HG02840 (cell line): ENCODE results near the gene PARVG.
"Not testable (repeated sequence)": the region's sequence is repeated elsewhere in the genome, so short reads cannot be mapped to it uniquely, and the experiment has no call there.

Source experiments
- ATAC-seq: cut with Tn5 transposase; IDR thresholded peaks from one replicate; pipeline ENCODE4 v1.9.1; 2021; ENCODE audit warnings: mild to moderate bottlenecking, moderate library complexity, moderate number of reproducible peaks; ENCODE audit not compliant: unreplicated experiment, low FRiP score

Gene PARVG

GRCh38 chr22:44229809-44230208, 49.1 kb downstream of the PARVG start:
- no peak for ATAC-seq

- no peak for ATAC-seq
Observed at GRCh38 chr22:44231233-44231632, 50.5 kb downstream of the PARVG start.

- not testable (repeated sequence) for ATAC-seq
Observed at GRCh38 chr22:44234372-44234771, 53.6 kb downstream of the PARVG start.

- no peak for ATAC-seq
Observed at GRCh38 chr22:44237290-44237689, 56.6 kb downstream of the PARVG start.

- ATAC-seq = not testable (repeated sequence)
Observed at GRCh38 chr22:44241121-44241520, 60.4 kb downstream of the PARVG start.

- no peak for ATAC-seq
Observed at GRCh38 chr22:44242946-44243724, 62.4 kb downstream of the PARVG start.

GRCh38 chr22:44243761-44244160, 63.0 kb downstream of the PARVG start:
- ATAC-seq = no peak

- no peak for ATAC-seq
Observed at GRCh38 chr22:44244265-44244822, 63.6 kb downstream of the PARVG start.

GRCh38 chr22:44245438-44245837, 64.7 kb downstream of the PARVG start:
- ATAC-seq = no peak

GRCh38 chr22:44245867-44246266, 65.1 kb downstream of the PARVG start:
- no peak for ATAC-seq

- ATAC-seq = no peak
Observed at GRCh38 chr22:44246615-44247326, 66.0 kb downstream of the PARVG start.

GRCh38 chr22:44247346-44247745, 66.6 kb downstream of the PARVG start:
- ATAC-seq = no peak

- ATAC-seq = no peak
Observed at GRCh38 chr22:44247923-44248892, 67.5 kb downstream of the PARVG start.

GRCh38 chr22:44248926-44249325, 68.2 kb downstream of the PARVG start:
- ATAC-seq = no peak

- no peak for ATAC-seq
Observed at GRCh38 chr22:44249376-44250147, 68.8 kb downstream of the PARVG start.

- ATAC-seq = no peak
Observed at GRCh38 chr22:44254811-44255210, 74.1 kb downstream of the PARVG start.

GRCh38 chr22:44256085-44256484, 75.4 kb downstream of the PARVG start:
- no peak for ATAC-seq

- ATAC-seq = no peak
Observed at GRCh38 chr22:44256556-44257485, 76.1 kb downstream of the PARVG start.
